HG03575 (cell line): ENCODE data around the gene NVL.
"Not testable (repeated sequence)": the region's sequence is repeated elsewhere in the genome, so short reads cannot be mapped to it uniquely, and the experiment has no call there.

Experiments used
- ATAC-seq: cut with Tn5 transposase; IDR thresholded peaks from one replicate; pipeline ENCODE4 v1.9.1; 2021; ENCODE audit not compliant: unreplicated experiment, insufficient number of reproducible peaks, low FRiP score; ENCODE audit errors: extremely low read depth

NVL gene

GRCh38 chr1:224339442-224340033, 9.6 kb upstream of the NVL start:
- ATAC-seq: no peak

- ATAC-seq: no peak
These were observed 8.3 kb upstream of the NVL start for GRCh38 chr1:224338150-224338838.

GRCh38 chr1:224333939-224334786, 4.2 kb upstream of the NVL start:
- ATAC-seq: no peak

GRCh38 chr1:224333309-224333926, 3.4 kb upstream of the NVL start:
- no peak for ATAC-seq

- no peak for ATAC-seq
These were observed 1.9 kb upstream of the NVL start for GRCh38 chr1:224331824-224332223.

GRCh38 chr1:224331326-224331725, 1.4 kb upstream of the NVL start:
- no peak for ATAC-seq

- ATAC-seq: no peak
These were observed 509 bp downstream of the NVL start for GRCh38 chr1:224329484-224329841.

GRCh38 chr1:224328644-224329043, 1.3 kb downstream of the NVL start:
- no peak for ATAC-seq

GRCh38 chr1:224325959-224326358, 4.0 kb downstream of the NVL start:
- ATAC-seq: no peak

GRCh38 chr1:224321706-224322105, 8.3 kb downstream of the NVL start:
- ATAC-seq: no peak

GRCh38 chr1:224317383-224318045, 12.5 kb downstream of the NVL start:
- ATAC-seq: no peak

GRCh38 chr1:224312025-224312424, 17.9 kb downstream of the NVL start:
- ATAC-seq: no peak

- not testable (repeated sequence) for ATAC-seq
These were observed 18.5 kb downstream of the NVL start for GRCh38 chr1:224311503-224311902.

GRCh38 chr1:224308064-224308463, 21.9 kb downstream of the NVL start:
- ATAC-seq: no peak

- ATAC-seq: no peak
These were observed 25.2 kb downstream of the NVL start for GRCh38 chr1:224304767-224305166.

- ATAC-seq: no peak
These were observed 27.0 kb downstream of the NVL start for GRCh38 chr1:224302947-224303346.

- ATAC-seq: no peak
These were observed 28.6 kb downstream of the NVL start for GRCh38 chr1:224301391-224301790.

GRCh38 chr1:224300346-224300745, 29.6 kb downstream of the NVL start:
- no peak for ATAC-seq
